PC-9 (cell line): Measurements from ENCODE around the gene ATXN1.

Experiments used
- EZH2 ChIP-seq: fragments of 200-600 bp; sonication (generic); IDR thresholded peaks from 2 replicates; pipeline ENCODE4 v1.8.0; 2017; ENCODE audit warnings: antibody characterized with exemption, low read depth
- TF ChIP-seq, protein P1 (sequence below): fragments of 200-600 bp; sonication (generic); conservative IDR thresholded peaks from 2 replicates; pipeline ENCODE4 v1.6.1; 2017; ENCODE audit warnings: mixed run types, antibody characterized with exemption, mild to moderate bottlenecking, moderate library complexity

- TF ChIP-seq, protein P1, sequence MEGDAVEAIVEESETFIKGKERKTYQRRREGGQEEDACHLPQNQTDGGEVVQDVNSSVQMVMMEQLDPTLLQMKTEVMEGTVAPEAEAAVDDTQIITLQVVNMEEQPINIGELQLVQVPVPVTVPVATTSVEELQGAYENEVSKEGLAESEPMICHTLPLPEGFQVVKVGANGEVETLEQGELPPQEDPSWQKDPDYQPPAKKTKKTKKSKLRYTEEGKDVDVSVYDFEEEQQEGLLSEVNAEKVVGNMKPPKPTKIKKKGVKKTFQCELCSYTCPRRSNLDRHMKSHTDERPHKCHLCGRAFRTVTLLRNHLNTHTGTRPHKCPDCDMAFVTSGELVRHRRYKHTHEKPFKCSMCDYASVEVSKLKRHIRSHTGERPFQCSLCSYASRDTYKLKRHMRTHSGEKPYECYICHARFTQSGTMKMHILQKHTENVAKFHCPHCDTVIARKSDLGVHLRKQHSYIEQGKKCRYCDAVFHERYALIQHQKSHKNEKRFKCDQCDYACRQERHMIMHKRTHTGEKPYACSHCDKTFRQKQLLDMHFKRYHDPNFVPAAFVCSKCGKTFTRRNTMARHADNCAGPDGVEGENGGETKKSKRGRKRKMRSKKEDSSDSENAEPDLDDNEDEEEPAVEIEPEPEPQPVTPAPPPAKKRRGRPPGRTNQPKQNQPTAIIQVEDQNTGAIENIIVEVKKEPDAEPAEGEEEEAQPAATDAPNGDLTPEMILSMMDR: no peak
- no peak for TF ChIP-seq EZH2
Measured at GRCh38 chr6:16413399-16413798, 347.9 kb downstream of the ATXN1 start.
